HG03108 (cell line): ENCODE results near the gene CYP27A1.

Experiments
- ATAC-seq: cut with Tn5 transposase; IDR thresholded peaks from one replicate; pipeline ENCODE4 v1.9.1; 2021; ENCODE audit warnings: moderate library complexity; ENCODE audit not compliant: unreplicated experiment

The CYP27A1 gene

GRCh38 chr2:218781691-218782527 is at the start of gene CYP27A1:
CYP27A1 (plus strand) TSS chr2:218782147; CDS start chr2:218782183, 36 bp downstream.
- no peak for ATAC-seq

- ATAC-seq = no peak
These were observed 49.2 kb upstream of the CYP27A1 start for GRCh38 chr2:218732761-218733158.

DNA sequence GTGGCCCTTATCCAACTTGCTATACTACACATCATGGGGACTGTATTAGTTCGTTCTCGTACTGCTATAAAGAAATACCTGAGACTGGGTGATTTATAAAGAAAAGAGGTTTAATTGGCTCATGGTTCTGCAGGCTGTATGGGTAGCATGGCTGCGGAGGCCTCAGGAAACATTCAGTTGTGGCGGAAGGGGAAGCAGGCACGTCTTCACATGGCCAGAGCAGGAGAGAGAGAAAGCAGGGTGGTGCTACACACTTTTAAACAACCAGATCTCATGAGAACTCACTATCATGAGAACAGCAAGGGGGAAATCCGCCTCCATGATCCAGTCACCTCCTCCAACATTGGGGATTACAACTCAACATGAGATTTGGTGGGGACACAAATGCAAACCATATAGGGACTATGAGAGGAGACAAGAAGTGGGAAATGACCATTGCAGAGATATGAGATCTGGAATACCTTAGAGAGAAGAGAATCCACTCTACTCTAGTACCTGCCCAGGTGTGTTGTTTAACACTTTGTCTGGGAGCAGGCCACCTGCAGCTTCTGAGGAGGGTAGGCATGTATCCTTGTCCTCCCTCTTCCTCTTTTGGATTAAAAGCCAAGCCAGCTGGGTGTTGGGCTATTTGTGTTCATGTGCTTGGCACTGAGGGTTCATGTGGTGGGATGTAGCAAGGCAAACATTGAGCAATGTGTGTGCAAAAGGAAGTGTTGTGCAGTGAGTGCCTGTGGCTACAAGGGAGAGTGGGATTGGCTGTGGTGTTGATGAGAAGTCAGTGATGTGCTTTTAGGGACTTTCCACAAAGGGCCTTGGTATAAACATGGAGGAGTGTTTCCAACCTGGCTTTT is 48.6 kb upstream of the CYP27A1 start:
- ATAC-seq = no peak

GRCh38 chr2:218734190-218734975 is 47.6 kb upstream of the CYP27A1 start:
- ATAC-seq = no peak

- ATAC-seq = no peak
These were observed 45.4 kb upstream of the CYP27A1 start for GRCh38 chr2:218736531-218736930.

DNA sequence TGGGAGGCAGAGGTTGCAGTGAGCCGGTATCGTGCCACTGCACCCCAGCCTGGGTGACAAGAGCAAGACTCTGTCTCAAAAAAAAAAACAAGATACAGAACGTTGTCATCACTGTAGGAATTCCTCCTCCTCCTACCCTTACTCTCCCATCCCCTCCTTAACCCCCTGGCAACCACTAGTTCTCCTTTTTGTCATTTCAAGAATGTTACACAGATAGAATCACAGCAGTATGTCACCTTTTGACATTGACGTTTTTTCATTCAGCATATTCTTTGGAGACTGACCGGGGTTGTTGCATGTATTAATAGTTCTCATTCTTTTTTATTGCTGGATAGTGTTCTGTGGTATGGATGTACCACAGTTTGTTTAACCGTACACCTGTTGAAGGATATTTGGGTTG is 38.9 kb upstream of the CYP27A1 start:
- ATAC-seq = no peak

GRCh38 chr2:218744615-218745014 is 37.3 kb upstream of the CYP27A1 start:
- no peak for ATAC-seq

GRCh38 chr2:218745160-218745558 is 36.8 kb upstream of the CYP27A1 start:
- no peak for ATAC-seq

DNA sequence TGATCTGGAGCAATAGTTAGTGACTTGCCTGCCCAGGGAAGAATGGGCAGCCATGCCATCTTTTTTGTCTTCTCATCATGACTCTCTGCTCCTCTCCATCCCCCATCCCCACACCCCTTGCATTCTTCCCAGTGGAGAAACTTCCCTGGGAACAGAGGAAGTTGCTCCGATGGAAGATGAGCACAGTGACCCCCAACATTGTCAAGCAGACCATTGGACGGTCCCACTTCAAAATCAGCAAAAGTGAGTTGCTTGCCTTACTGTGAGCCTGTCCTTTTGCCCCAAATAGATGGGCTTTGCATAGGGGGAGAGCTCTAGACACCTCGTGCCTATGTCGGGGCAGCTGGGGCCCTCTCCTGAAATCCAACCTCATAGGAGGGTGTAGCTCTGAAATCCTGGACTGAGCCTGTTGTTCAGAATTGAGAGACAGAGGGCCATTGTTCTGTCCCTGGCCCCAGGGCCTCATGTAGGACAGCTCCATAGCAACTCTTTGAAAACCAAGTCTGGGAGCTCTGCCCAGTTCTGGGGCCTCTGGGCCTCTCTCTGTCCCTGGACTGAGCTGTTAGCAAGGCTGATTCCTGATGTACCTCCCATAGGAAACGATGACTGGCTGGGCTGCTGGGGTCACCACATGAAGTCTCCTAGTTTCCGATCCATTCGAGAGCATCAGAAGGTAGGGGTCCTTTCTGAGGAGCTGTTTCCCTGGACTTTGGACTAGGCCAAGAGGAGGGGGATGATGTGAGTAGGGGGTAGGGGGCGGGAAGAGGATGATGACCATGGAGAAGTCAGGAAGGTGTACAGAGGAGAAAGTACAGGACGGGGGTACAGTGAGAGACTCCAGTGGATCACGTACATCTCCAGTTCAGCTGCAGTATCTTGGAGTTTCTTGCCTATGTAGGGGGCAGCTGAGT is 36.1 kb upstream of the CYP27A1 start:
- ATAC-seq = no peak

GRCh38 chr2:218746470-218746795 is 35.5 kb upstream of the CYP27A1 start:
- ATAC-seq = no peak

- ATAC-seq = no peak
These were observed 35.0 kb upstream of the CYP27A1 start for GRCh38 chr2:218746960-218747359.

DNA sequence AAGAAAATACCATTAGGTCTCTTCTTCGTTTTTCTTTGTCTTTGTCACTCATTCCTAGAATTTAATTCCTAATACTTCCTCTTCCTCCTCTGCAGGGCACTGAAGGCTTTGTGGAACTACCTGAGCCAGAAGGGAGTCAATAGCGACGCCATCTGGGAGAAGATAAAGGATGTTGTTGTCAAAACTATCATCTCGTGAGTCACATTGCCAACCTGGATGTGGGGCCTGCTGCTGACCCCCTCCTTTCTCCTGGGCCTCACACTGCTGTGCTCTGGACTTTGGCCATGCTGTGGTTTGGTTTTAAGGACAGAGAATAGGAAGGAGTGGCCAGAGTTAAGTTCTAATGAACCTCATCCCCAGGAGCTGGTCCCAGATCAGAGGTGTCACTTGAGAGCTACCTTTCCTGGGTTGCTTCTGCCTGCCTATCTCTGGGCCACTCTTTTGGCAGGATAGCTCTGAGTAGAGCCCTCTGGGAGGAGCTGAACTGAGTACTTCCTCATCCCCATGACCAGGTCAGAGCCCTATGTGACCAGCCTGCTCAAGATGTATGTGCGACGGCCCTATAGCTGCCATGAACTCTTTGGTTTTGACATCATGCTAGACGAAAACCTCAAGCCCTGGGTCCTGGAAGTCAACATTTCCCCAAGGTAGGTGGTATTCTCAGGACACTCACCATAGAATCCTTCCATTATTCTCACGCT is 33.1 kb upstream of the CYP27A1 start:
- ATAC-seq = no peak

DNA sequence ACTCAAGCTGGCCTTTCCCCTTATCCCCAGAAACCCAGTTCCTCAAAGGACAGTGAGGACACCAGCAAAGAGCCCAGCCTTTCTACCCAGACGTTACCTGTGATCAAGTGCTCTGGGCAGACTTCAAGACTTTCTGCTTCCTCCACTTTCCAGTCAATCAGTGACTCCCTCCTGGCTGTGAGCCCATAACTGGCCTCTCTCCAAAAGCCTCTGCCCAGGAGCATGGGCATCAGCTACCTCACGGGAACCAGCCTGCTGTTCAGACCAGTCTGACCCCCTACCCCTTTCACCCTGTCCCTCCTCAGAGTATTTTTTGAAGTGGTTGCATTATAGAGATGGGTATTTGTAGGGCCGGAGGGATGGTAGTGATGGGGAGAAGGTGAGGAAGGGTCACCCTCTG is 27.7 kb upstream of the CYP27A1 start:
- no peak for ATAC-seq

GRCh38 chr2:218754781-218755180 is 27.2 kb upstream of the CYP27A1 start:
- ATAC-seq = no peak

GRCh38 chr2:218755198-218755566 is 26.8 kb upstream of the CYP27A1 start:
- ATAC-seq = no peak

DNA sequence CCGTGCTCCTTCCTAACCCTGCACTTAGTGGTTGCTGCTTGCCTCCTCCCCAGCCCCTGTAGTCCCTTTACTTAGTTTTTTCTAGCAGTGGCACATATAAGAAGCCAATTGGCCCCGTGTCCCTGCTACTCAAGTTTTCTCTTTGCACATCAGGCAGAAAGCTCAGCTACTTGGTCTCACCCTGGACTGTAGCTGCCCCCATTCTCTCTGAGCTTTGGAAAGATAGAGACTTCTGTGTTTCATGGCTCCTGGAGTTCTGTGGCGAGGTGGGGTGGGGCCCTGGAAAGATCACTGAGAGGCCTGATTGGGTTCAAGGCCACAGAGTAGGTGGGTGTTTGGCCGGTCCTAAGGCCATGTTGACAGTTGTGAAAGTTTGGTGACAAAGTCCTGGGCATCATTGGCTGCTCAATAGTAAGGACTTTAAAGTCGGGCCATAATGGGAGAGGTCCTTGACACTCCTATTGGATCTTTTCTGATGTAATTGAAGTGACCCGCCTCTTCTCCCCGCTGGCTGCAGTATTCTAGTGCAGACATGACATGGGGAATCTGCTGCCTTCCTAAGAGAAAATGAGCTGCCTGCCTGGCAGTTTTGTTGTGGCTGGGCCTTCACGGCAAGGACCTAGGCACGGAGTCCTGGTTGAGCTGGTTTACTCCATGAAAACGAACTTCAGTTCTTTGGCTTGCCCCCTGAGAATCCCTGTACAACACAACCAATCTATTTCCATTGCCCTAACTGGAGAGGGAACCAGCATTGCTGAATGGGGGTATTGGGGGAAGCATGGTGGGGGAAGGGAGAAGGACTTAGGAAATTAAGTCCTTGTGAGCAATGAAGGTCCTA is 26.2 kb upstream of the CYP27A1 start:
- ATAC-seq = no peak

GRCh38 chr2:218756599-218757377 is 25.2 kb upstream of the CYP27A1 start:
- no peak for ATAC-seq

DNA sequence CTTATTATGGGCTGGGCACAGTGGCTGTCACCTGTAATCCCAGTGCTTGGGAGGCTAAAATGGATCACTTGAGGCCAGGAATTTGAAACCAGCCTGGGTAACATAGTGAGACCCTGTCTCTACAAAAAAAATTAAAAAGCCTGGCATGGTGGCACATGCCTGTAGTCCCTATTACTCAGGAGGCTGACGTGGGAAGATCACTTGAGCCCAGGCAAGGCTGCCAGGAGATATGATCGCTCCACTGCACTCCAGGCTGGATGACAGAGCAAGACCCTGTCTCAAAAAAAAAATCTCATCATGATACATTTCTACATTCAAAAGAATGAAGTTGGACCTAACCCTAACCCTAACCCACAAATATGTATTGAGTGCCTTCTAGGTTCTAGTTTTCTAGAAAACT is 20.2 kb upstream of the CYP27A1 start:
- no peak for ATAC-seq
